SK-N-SH treated with all-trans-retinoic acid at 6 μM for 48 hours (cell line): ENCODE measurements around the gene SLC13A1.

Experiments used
- ATAC-seq: fragments of 200-7000 bp; cut with Tn5 transposase; 3 replicates; pipeline ENCODE4 v1.9.1; 2020; ENCODE audit warnings: mild to moderate bottlenecking, moderate library complexity
- ARNTL ChIP-seq: fragments of 450-650 bp; formaldehyde crosslinking; IDR thresholded peaks from 2 replicates; pipeline ENCODE4 v1.5.0; 2020; ENCODE audit warnings: low read depth, mild to moderate bottlenecking, moderate library complexity, borderline replicate concordance
- BACH2 ChIP-seq: fragments of 250-450 bp; sonication (Bioruptor Pico); IDR thresholded peaks from 2 replicates; pipeline ENCODE4 v1.9.0; 2021; ENCODE audit warnings: mild to moderate bottlenecking, borderline replicate concordance
- CSDC2 ChIP-seq: fragments of 250-450 bp; sonication (Bioruptor Pico); IDR thresholded peaks from 2 replicates; pipeline ENCODE4 v1.5.0; 2020; ENCODE audit warnings: mild to moderate bottlenecking, moderate library complexity
- ESRRG ChIP-seq: fragments of 250-450 bp; sonication (Bioruptor Pico); IDR thresholded peaks from 2 replicates; pipeline ENCODE4 v1.6.1; 2021; ENCODE audit warnings: mild to moderate bottlenecking
- GLIS3 ChIP-seq: fragments of 250-450 bp; sonication (Bioruptor Pico); IDR thresholded peaks from 2 replicates; pipeline ENCODE4 v1.5.0; 2020; ENCODE audit warnings: mild to moderate bottlenecking, moderate library complexity
- ISL1 ChIP-seq: fragments of 250-450 bp; sonication (Bioruptor Pico); IDR thresholded peaks from 2 replicates; pipeline ENCODE4 v2.1.2; 2022; ENCODE audit warnings: mild to moderate bottlenecking, moderate library complexity
- OSR1 ChIP-seq: fragments of 250-450 bp; sonication (Bioruptor Pico); IDR thresholded peaks from 2 replicates; pipeline ENCODE4 v1.8.0; 2022; ENCODE audit warnings: moderate library complexity, mild to moderate bottlenecking, inconsistent platforms
- PPARA ChIP-seq: fragments of 250-450 bp; sonication (Bioruptor Pico); IDR thresholded peaks from 2 replicates; pipeline ENCODE4 v1.5.0; 2020; ENCODE audit warnings: mild to moderate bottlenecking, borderline replicate concordance
- RARB ChIP-seq: fragments of 250-450 bp; sonication (Bioruptor Pico); IDR thresholded peaks from 2 replicates; pipeline ENCODE4 v1.8.0; 2021; ENCODE audit warnings: mild to moderate bottlenecking, moderate library complexity
- TCF4 ChIP-seq: fragments of 250-450 bp; sonication (Bioruptor Pico); IDR thresholded peaks from 2 replicates; pipeline ENCODE4 v1.8.0; 2021; ENCODE audit warnings: mild to moderate bottlenecking, moderate library complexity, borderline replicate concordance
- TOX ChIP-seq: fragments of 250-450 bp; sonication (Bioruptor Pico); IDR thresholded peaks from 2 replicates; pipeline ENCODE4 v1.8.0; 2021; ENCODE audit warnings: mild to moderate bottlenecking, moderate library complexity, borderline replicate concordance
- ZC3H10 ChIP-seq: fragments of 250-450 bp; sonication (Bioruptor Pico); IDR thresholded peaks from 2 replicates; pipeline ENCODE4 v1.5.1; 2021; ENCODE audit warnings: mild to moderate bottlenecking, moderate library complexity
- ZFP3 ChIP-seq: fragments of 250-450 bp; sonication (Bioruptor Pico); IDR thresholded peaks from 2 replicates; pipeline ENCODE4 v1.5.0; 2020; ENCODE audit warnings: mild to moderate bottlenecking, moderate library complexity
- ZFP30 ChIP-seq: fragments of 450-650 bp; formaldehyde crosslinking; IDR thresholded peaks from 2 replicates; pipeline ENCODE4 v1.5.0; 2022; ENCODE audit warnings: mild to moderate bottlenecking, moderate library complexity
- ZNF70 ChIP-seq: fragments of 450-650 bp; formaldehyde crosslinking; IDR thresholded peaks from 2 replicates; pipeline ENCODE4 v1.5.0; 2020; ENCODE audit warnings: mild to moderate bottlenecking, moderate library complexity
- ZNF8 ChIP-seq: fragments of 450-650 bp; formaldehyde crosslinking; IDR thresholded peaks from 2 replicates; pipeline ENCODE4 v1.5.0; 2020; ENCODE audit warnings: mild to moderate bottlenecking, moderate library complexity
- TF ChIP-seq, protein P1 (sequence below): fragments of 250-450 bp; sonication (Bioruptor Pico); IDR thresholded peaks from 2 replicates; pipeline ENCODE4 v1.5.0; 2020; ENCODE audit warnings: mild to moderate bottlenecking, moderate library complexity
- TF ChIP-seq, protein P2 (sequence below): fragments of 250-450 bp; sonication (Bioruptor Pico); IDR thresholded peaks from 2 replicates; pipeline ENCODE4 v1.8.0; 2020; ENCODE audit warnings: mild to moderate bottlenecking, moderate library complexity, borderline replicate concordance
- TF ChIP-seq, protein P3 (sequence below): fragments of 250-450 bp; sonication (Bioruptor Pico); IDR thresholded peaks from 2 replicates; pipeline ENCODE4 v1.5.1; 2021; ENCODE audit warnings: mild to moderate bottlenecking, moderate library complexity
- TF ChIP-seq, protein P4 (sequence below): fragments of 250-450 bp; sonication (Bioruptor Pico); IDR thresholded peaks from 2 replicates; pipeline ENCODE4 v1.5.1; 2020; ENCODE audit warnings: low read depth, mild to moderate bottlenecking, moderate library complexity

SLC13A1 gene

DNA sequence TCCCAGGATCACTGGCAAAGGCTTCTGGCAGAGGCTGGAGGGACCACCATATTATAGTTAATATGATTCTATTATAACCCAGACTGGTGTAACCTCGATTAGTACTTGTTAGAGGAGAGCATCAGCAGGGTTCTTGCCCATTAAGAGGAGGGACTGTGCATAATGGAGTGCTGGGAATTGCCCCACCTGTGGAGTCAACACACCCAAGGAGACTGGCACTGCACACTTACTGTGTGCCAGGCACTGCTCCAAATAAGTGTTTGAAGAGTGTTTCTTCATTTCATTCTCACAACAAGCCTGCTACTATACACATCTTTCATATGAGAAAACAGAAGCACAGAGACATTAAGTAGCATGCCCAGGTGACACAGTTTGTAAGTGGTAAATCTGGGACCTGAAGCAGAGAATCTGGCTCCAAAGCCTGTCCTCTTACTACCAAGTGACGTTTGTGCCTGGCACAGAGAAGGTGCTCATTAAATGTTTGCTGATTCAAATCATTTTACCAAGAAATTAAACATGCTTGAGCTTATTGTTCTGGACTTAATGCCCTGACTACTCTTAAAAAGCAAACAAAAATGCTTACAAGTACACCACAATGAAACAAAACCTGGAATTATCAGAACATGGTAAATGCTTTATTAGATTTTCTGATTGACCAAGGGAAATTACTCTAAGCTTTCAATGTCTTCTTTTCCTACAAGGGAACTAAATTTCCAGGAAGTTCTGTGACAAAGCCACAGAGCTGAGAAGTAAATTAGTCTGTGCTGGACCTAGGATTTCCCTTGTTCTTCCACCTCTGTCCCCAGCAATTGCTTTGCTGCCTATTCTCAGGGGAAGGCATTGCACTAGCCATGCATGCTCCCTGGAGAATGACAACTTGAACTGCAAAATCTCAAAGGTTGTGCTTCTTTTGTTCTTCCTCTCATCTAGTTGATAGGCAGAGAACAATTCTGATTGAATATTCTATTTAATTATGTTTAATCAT lies 809 bp downstream of the SLC13A1 start (continued):
- TF ChIP-seq, protein P1, sequence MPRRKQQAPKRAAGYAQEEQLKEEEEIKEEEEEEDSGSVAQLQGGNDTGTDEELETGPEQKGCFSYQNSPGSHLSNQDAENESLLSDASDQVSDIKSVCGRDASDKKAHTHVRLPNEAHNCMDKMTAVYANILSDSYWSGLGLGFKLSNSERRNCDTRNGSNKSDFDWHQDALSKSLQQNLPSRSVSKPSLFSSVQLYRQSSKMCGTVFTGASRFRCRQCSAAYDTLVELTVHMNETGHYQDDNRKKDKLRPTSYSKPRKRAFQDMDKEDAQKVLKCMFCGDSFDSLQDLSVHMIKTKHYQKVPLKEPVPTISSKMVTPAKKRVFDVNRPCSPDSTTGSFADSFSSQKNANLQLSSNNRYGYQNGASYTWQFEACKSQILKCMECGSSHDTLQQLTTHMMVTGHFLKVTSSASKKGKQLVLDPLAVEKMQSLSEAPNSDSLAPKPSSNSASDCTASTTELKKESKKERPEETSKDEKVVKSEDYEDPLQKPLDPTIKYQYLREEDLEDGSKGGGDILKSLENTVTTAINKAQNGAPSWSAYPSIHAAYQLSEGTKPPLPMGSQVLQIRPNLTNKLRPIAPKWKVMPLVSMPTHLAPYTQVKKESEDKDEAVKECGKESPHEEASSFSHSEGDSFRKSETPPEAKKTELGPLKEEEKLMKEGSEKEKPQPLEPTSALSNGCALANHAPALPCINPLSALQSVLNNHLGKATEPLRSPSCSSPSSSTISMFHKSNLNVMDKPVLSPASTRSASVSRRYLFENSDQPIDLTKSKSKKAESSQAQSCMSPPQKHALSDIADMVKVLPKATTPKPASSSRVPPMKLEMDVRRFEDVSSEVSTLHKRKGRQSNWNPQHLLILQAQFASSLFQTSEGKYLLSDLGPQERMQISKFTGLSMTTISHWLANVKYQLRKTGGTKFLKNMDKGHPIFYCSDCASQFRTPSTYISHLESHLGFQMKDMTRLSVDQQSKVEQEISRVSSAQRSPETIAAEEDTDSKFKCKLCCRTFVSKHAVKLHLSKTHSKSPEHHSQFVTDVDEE = no peak

DNA sequence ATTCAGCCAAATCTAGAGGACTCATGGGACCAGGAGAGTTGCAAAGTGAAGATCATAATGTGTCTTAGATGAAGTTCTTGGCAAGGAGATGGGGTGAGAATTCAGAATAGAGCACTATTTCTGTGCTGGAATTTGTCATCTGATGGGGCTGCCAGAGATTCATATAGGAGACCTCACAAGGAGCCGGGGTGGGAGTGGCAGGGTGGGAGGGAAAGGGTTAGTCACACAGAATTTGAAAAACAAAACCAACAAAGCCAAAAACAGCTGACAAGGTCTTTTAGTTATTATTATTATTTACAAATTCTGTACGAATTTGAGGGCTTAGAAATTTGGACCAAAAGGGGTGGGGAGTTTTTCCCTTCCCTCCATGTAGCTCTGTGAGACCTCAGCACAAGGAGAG lies 1.7 kb downstream of the SLC13A1 start:
- no peak for ATAC-seq
- no peak for TF ChIP-seq ZNF8 (CRISPR knock-in tag)
- TF ChIP-seq ISL1 = no peak
- TF ChIP-seq ZFP3 (CRISPR knock-in tag) = no peak
- TF ChIP-seq TOX = no peak
- TF ChIP-seq GLIS3 (CRISPR knock-in tag) = no peak
- TF ChIP-seq, protein P2, sequence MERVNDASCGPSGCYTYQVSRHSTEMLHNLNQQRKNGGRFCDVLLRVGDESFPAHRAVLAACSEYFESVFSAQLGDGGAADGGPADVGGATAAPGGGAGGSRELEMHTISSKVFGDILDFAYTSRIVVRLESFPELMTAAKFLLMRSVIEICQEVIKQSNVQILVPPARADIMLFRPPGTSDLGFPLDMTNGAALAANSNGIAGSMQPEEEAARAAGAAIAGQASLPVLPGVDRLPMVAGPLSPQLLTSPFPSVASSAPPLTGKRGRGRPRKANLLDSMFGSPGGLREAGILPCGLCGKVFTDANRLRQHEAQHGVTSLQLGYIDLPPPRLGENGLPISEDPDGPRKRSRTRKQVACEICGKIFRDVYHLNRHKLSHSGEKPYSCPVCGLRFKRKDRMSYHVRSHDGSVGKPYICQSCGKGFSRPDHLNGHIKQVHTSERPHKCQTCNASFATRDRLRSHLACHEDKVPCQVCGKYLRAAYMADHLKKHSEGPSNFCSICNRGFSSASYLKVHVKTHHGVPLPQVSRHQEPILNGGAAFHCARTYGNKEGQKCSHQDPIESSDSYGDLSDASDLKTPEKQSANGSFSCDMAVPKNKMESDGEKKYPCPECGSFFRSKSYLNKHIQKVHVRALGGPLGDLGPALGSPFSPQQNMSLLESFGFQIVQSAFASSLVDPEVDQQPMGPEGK = no peak
- TF ChIP-seq ARNTL (CRISPR knock-in tag) = no peak
- TF ChIP-seq ZNF70 (CRISPR knock-in tag) = no peak
- TF ChIP-seq RARB (CRISPR knock-in tag) = no peak
- no peak for TF ChIP-seq PPARA
- no peak for TF ChIP-seq ZFP30
- no peak for TF ChIP-seq ESRRG (CRISPR knock-in tag)
- TF ChIP-seq CSDC2 = no peak
- TF ChIP-seq BACH2 (CRISPR knock-in tag) = no peak
- no peak for TF ChIP-seq OSR1 (CRISPR knock-in tag)
- TF ChIP-seq, protein P3, sequence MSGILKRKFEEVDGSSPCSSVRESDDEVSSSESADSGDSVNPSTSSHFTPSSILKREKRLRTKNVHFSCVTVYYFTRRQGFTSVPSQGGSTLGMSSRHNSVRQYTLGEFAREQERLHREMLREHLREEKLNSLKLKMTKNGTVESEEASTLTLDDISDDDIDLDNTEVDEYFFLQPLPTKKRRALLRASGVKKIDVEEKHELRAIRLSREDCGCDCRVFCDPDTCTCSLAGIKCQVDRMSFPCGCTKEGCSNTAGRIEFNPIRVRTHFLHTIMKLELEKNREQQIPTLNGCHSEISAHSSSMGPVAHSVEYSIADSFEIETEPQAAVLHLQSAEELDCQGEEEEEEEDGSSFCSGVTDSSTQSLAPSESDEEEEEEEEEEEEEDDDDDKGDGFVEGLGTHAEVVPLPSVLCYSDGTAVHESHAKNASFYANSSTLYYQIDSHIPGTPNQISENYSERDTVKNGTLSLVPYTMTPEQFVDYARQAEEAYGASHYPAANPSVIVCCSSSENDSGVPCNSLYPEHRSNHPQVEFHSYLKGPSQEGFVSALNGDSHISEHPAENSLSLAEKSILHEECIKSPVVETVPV = no peak
- TF ChIP-seq, protein P1 = no peak
- TF ChIP-seq, all 23 proteins: peak for 0

DNA sequence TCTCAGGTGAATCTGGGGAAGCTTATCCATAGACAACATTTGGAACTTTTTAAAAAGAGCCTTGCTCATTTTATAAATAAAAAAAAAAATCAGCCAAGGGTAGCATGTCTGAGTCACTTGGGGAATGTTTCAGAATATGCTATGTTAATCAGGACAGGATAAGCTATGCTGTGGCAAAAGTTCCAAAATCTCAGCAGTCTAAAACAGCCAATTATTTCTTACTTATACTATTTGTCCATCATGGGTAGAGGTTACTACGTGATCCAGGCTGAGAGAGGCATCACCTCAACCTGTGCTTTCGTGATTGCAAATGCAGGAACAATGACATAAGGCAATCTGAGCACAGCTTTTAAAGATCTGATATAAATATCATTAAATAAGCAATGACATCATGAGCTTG lies 6.5 kb downstream of the SLC13A1 start:
- TF ChIP-seq ESRRG (CRISPR knock-in tag) (no peak), PPARA (no peak)
- TF ChIP-seq, protein P2 = no peak
- no peak for ATAC-seq

DNA sequence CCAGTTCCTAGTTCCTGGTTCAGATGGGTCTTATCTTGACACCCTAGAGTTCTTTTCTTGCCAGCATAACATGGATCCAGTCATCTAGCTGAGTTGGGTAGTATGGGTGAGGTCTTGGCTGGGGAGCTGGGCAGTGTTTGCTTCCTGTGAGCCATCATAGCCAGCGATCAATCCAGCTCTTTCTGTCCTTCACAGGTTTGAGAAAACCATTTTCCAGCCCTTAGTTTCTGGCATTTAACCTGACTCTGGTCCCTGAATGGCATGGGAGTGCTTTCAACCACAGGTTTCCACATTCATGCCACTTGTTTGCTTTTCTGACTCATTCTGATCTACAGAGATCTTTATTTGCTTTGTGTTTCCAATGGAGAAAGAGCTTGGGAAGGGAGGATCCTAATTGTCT lies 8.6 kb downstream of the SLC13A1 start:
- TF ChIP-seq, protein P4, sequence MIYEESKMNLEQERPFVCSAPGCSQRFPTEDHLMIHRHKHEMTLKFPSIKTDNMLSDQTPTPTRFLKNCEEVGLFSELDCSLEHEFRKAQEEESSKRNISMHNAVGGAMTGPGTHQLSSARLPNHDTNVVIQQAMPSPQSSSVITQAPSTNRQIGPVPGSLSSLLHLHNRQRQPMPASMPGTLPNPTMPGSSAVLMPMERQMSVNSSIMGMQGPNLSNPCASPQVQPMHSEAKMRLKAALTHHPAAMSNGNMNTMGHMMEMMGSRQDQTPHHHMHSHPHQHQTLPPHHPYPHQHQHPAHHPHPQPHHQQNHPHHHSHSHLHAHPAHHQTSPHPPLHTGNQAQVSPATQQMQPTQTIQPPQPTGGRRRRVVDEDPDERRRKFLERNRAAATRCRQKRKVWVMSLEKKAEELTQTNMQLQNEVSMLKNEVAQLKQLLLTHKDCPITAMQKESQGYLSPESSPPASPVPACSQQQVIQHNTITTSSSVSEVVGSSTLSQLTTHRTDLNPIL (CRISPR knock-in tag) = no peak
- TF ChIP-seq BACH2 (CRISPR knock-in tag) = no peak
- TF ChIP-seq ZC3H10 (CRISPR knock-in tag) = no peak
- no peak for TF ChIP-seq TCF4 (CRISPR knock-in tag)
- no peak for TF ChIP-seq ISL1
- TF ChIP-seq ARNTL (CRISPR knock-in tag) = no peak
- TF ChIP-seq CSDC2 = no peak
- no peak for TF ChIP-seq PPARA
- ATAC-seq = no peak
